Measurements from ENCODE around the gene CCDC121.
A peak's percentile ranks its signal among the peaks of the same experiment; 100 is the strongest.

Gene CCDC121, protein sequence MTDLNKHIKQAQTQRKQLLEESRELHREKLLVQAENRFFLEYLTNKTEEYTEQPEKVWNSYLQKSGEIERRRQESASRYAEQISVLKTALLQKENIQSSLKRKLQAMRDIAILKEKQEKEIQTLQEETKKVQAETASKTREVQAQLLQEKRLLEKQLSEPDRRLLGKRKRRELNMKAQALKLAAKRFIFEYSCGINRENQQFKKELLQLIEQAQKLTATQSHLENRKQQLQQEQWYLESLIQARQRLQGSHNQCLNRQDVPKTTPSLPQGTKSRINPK

DNA sequence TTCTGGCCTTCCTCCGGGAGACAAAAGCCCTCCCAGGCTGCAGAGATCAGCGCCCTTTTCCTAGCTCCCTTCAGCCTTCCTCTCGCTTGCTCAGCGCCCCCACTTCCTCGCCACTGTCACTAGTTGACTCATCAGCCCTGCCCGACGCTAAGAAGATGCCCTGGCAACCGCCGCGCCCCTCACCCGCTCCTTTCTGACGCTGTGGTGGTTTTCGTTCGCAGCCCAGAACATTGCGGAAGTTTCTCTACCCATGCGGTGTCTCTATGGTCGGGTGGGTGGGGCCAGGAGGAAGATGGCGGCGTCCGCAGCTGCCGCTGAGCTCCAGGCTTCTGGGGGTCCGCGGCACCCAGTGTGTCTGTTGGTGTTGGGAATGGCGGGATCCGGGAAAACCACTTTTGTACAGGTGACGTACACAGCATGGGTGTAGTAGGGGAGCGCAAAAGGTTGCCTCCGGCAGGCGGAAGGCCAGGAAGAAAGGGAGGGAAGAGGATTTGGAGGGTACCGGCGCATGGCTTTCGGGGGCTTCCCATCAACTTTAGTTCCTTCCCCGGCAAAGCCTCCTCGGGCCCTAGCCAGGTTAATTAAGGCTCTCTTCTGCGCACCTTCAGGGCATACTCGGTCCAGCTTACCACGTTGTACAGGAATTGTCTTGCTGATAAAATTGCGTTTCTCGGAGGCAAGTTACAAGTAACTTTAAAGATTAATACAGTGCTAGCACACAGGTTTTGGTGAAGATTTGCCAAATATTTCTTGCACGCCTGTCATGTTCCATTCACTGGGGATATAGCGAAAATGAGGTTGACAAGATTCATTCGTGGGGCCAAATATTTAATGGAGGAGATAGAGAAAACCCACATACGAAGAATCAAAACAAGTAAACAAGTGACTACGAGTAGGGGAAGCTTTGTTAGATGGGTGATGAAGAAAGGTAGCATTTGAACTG is at the start of gene CCDC121, which contains the start of gene GPN1:
Gene CCDC121 (minus strand): TSS at position 246 of the 943 bp plus-strand sequence. CDS start 1,213 bp downstream, outside the sequence.
Gene GPN1 (plus strand): TSS at position 284 of the 943 bp plus-strand sequence. CDS start 9 bp downstream, at position 293.
- FAIRE-seq = peak; percentile 28

DNA sequence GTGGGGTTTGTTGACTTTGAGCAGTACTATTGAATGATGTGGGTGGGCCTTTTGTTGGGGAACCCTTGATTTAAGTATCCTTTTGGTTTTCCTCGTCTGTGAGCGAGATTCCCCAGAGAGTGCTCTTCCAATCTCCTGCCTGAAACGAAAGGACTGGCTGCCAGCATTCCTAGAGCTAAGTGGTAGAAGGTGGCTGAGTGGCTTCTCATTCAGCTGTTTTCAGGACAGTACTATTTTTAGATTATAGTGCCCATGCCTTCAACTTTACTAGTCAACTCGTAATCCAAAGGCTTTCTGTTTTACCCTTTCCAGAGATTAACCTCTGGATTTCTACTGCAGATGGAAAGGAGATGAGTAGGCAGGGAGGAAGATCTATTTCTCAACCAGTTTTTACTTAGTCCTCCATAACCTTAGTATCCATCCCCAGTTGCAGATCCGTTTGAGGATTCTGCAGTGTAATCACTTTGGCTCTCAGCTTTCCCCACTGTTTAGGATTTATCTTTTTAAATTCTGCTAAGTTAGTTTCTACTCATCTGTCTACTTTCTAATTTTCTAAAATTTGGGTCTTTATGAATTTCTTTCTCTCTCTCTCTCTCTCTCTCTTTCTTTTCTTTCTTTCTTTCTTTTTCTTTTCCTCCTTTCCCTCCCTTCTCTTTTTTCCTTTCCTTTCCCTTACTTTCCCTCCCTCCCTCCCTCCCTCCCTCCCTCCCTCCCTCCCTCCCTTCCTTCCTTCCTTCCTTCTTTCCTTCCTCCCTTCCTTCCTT is 44.1 kb upstream of the CCDC121 start:
- FAIRE-seq = no peak

DNA sequence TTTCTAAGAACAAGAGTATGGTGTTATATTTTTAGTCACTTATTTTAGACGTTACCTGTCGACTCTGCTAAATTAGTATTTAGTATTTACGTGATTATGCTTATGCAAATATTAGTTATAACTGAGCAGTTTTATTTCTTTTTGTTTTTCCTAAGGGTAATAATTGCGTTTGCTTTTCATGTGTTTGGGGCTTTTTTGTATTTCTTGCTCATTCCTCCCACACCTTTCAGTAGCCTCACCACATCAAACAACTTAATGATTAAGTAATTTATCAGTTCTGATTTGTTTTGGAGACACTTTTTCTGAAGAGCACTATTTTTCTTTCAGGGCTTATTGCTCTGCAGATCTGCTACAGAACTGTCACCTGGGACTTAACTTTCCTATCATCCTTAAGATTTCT is 42.4 kb upstream of the CCDC121 start:
- no peak for FAIRE-seq

DNA sequence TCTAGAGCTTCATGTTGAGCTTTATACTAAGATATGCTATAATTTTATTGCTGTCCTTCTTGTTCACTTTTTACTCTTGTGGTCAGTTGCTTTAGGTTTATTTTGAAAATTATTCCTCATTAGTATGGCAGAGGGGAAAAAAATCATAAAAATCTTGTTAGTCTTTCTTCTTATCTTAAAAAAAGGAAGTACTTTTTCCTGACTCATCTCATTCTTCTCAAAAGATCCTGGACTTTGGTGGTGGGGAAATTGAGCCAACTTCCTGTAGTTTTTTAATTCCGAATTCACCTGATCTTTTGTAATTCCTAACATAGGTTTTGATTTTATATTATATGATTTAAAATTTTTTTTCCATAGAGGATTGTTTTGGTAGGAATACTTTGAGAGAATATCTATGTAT is 38.6 kb upstream of the CCDC121 start:
- no peak for FAIRE-seq

DNA sequence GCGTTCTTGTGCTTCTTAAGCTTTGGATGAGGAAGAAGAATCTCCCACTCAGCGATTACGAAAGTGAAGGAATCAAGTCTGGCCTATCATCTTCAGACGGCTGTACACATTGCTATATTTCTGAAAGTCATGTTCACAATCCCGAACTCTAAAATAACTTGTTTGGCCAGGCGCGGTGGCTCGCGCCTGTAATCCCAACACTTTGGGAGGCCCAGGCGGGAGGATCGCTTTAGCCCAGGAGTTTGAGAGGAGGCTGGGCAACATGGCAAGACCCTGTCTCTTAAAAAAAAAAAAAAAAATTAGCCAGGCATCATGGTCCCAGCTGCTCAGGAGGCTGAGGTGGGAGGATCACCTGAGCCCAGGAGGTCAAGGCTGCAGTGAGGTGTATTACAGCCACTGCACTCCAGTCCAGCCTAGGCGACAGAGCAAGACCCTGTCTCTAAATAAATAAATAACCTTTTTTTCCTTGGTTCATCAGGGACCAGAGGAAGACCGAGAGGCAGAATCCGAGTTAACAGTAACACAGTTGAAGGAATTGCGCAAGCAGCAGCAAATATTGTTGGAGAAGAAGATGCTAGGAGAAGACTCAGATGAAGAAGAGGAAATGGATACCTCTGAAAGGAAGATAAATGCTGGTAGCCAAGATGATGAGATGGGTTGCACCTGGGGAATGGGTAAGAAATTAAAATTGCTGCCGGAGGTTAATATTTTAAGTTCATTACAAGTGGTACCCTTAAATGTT is 36.0 kb upstream of the CCDC121 start:
- FAIRE-seq = no peak

DNA sequence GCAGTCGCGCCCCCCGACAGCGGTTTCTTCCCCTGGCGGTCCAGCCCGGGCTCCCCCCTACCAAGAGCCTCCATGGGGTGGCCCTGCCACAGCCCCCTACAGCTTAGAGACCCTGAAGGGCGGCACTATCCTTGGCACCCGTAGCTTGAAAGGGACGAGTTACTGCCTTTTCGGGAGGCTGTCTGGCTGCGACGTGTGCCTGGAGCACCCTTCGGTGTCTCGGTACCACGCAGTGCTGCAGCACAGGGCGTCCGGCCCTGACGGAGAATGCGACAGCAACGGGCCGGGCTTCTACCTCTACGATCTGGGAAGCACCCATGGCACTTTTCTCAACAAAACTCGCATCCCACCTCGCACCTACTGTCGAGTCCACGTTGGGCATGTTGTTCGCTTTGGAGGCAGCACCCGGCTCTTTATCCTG is 35.4 kb upstream of the CCDC121 start:
- no peak for FAIRE-seq

DNA sequence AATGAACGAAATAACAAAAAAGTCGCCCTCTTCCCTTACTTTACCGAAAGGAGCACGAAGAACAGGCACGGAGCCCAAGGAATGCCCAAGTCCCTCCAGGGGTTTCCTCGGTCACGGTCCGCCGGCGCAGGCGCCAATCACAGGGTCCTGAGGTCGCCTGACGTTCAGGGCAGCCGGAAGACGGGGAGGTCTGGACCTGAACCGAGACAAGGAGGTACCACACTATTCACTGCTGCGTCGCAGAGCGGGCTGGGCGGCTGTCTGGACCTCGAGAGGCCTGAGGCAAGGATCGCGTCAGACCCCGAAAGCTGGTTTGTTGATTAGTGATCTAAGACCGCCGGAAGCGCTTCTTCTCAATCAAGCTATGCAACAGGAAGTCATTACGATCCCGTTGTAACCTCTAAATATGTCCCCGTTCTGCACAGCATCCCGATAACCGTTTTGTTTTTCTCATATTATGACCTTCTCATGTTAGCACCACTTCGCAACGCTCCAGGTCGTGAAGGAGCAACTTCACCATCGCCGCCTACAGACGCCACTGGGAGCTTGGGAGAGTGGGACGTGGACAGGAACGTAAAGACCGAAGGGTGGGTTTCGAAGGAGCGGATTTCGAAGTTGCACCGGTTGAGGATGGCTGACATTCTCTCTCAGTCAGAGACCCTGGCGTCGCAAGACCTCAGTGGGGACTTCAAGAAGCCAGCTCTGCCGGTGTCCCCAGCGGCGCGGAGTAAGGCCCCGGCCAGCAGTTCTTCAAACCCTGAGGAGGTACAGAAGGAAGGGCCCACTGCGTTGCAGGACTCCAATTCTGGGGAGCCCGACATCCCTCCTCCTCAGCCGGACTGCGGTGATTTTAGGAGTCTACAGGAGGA is 34.7 kb upstream of the CCDC121 start, which contains the start of the genes SLC4A1AP and SUPT7L:
Gene SLC4A1AP (plus strand): TSS at position 605 of the 869 bp plus-strand sequence. CDS start 26 bp downstream, at position 631.
Gene SUPT7L (minus strand): TSS at position 330 of the 869 bp plus-strand sequence. CDS start 1,422 bp downstream, outside the sequence.
- peak; percentile 58 for FAIRE-seq

DNA sequence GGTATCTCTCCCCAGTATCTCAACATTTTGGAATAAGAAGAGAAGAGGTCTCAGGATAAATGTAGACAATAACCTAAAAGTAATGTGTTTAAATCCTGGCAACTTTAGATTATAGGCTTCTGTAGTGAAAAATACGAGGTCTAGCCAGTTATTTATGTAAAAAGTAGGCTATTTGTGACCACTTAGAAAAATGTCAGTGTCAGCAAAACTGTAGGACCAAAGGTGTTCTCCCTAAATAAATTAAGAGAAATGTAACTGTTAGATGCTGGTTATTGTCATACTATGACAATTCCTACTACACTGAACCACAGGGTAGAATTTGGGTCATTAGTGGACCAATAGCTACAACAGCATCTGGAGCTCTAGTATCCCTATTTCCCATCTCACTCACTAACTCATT is 32.6 kb upstream of the CCDC121 start:
- no peak for FAIRE-seq

DNA sequence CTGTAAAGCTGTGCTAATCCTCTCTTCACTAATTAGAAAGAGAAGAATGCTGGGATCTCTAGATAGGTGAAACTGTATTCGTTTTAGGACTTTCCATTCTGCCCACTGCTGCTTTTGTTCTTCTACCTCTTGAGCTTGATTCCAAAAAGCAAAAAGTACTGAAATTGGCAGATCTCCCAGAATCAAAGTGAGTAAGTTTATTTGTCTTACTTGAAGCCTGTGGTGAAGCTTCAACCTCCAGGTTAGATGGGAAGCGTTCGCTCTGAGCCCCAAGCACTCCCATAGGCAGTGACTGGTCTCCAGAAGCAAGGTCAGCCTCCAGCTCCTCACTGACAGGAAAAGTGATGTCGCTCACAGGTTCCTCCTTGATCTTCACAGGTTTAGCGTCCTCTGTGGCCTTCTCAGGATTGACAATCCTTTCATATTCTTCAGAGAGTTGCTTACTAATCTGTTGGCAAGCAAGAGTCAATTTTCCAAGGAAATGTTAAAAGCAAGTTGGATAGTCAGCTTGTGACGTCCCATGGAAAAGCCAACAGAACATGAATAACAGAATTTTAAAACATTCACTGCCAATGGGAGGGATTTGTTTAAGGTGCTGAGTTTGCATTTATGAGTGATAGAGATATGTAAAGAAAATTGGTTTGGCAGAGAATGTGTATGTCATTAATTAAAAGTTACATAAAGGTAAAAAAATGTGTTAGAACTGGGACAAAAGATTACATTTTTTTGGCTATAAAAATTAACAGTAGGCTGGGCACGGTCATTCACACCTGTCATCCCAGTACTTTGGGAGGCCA is 26.5 kb upstream of the CCDC121 start:
- no peak for FAIRE-seq

DNA sequence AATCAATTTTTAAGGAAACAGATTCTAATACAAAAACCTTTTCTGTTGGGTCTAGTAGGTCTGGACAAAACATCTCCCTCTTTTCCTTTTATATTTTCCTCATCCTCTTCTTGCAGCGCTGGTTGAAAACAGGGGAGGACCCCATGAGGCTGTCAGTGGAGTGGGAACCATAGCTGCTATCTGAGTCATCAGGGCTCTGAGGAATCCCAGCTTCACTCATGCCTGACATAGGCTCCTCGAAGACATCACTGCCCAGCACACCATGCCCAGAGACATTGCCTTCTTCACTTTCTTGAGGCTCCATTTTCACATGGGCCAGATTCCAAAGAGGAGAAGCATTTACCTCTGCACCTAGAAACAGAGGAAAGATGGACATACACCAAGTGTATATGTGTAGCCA is 24.6 kb upstream of the CCDC121 start:
- no peak for FAIRE-seq

DNA sequence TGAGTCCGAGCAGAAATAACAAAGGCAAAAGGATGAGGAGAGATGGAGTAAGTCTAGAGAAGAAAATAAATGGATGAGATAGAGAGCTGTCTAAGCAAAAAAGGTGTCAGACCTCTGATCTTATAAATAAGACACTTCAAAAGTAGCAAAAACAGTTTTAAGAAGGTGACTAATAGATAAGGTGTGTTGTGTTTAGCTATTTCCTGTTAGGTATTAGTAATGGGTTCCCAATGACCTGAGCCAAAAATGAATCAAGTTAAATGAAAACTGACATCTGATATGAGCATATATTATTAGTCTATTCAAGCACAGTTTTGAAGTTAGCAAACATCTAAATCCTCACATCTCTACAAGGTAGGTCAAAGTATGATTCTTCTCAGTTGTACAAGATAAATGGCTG is 24.0 kb upstream of the CCDC121 start:
- FAIRE-seq = no peak

DNA sequence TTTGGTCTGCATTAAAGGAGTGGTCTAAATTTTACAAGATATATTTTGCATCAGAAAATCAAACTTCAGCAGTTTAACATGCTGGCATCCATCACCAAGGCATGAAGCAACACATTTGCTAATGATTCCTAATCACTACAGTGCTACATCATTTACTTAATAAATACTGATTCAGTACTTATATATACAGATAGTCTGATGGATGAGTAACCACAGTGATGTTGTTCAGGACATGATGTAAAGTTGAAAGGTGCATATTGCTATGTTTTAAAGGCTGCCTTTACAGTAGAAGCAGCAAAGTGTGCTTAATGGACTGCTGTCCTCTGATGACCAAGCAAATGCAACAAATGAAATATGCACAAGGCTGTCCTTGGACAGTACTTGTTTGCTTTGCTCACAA is 23.5 kb upstream of the CCDC121 start:
- no peak for FAIRE-seq

DNA sequence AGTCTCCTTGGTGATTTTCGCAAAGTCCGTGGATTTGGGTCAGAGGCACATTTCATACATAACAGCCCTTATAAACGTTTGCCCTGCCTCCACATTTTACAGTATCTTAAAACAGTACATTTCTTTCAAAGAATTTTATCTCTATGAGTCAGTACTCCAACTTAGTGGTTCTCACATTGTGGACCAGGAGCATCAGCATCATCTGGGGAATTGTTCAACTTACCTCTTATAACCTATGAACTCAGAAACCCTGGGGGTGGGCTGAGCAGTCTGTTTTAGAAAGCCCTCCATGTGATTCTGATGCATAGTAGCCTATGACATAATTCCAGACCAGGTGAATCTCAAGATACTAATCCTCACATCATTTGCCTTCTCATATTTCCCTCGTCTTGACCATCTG is 22.2 kb upstream of the CCDC121 start:
- no peak for FAIRE-seq

DNA sequence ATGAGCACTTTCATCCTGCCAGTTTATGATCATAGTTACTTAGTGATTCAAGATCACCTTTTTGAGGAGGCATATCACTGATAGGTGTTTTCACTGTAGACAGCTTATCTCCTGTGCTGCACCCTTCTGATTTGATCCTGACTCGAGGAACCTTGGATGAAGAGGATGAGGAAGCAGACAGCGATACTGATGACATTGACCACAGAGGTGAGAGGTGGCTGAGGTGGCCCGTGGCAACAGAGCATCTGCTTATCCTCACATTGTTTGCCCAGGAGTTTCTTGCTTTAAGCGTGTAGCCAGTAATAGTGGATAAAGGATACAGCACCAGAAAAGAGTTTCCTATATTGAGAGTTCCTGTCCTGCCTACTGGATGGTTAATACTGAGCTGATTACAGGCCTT is 18.9 kb upstream of the CCDC121 start:
- no peak for FAIRE-seq

DNA sequence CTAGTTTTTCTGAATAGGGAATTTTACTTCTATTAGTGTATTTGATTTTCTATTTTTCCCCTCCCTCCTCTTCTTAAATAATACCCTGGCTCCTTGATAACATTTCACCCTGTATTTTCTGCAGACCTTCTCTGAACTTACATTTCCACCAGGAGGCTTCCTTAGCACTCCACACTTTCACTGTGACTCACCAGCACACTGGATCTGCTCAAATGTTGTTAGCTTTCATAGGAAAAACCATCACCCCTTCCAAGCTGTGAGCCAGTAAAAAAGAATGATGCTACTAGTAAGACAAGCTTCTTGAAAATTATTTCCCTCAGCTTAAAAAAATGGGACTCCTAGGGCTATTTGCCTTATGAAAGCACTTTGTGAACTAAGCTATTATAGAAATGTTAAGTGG is 18.5 kb upstream of the CCDC121 start:
- FAIRE-seq = no peak

DNA sequence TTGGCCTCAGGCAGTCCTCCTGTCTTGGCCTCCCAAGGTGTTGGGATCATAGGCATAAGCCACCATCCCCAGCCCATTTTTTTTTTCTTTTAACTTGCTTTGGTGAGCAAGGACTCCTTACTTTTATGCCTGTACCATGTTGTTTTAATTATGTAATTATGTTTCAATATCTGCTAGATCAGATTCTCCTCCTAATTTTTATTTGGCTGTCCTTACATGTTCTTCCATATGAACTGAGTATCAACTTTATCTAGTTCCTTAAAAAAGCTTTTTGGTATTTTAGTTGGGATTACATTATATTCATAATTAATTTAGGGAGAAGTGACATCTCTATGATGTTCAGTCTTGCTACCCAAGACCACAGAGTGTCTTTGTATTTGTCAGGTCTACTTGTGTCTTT is 16.4 kb upstream of the CCDC121 start:
- no peak for FAIRE-seq

DNA sequence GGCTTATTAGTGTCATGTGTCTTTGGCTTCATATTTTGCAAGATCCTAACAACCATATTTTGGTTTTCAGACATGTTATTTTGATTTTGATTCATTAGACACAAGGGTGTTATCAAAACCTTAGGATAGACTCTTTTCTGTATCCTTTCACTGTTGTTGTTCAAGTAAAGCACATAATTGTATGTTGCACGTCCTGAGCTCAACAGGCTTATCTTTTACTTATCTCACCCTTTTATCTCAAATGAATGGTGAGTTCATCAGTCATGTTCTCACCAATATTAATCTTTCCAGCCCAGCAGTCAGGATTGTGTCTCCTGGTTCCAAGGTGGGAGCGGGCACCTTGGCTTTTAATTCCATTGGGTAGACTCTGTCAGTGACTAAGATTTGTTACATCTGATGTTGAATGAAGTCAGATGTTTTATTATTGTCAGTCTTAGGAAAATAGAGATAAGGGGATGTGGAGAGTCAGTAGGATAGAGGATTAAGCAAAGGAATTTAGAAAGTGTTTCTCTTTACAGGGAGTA is 12.0 kb upstream of the CCDC121 start:
- no peak for FAIRE-seq

DNA sequence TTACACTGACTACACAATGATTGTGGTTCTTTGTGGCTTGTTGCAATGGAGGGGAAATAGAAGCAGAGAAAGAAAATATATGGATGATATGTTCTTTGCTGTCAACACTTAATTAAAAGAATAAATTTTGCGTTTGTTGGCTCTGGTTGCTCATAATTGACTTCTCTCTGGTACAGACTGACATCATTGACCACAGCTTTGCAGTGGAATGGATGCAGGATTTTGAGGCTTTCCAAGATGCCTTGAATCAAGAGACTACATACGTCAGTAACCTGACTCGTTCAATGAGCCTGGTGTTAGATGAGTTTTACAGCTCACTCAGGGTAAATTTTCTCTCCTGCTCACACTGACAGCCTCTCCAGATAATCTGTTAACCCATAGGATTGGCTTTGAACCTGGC is 9.9 kb upstream of the CCDC121 start:
- FAIRE-seq = no peak

DNA sequence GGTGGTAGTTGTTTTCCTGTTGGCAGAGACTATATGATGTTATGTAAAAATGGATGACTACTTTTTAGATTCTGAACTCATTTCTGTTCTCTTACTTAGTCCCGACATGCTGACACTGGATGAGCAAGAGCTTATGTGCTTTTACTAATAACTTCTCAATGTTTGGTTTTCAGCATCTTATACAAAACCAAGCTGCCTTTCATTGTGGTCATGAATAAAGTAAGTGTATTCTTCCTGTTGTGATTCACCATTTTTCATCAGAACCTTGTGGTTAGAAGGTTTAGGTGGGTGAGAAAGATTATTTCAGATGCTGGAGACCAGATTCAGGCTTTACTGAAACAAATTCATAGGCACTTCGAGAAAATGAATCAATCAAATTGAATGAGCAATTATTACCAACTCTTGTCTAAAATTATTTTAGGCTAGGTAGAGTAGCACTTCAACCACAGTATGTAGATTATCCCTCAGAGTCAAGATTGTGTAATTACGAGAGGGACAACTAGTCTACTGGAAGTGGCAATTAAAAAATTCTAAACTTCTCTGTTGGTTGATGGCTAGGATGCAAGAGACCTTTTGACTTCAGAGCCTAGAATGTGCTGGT is 9.3 kb upstream of the CCDC121 start:
- FAIRE-seq = no peak

DNA sequence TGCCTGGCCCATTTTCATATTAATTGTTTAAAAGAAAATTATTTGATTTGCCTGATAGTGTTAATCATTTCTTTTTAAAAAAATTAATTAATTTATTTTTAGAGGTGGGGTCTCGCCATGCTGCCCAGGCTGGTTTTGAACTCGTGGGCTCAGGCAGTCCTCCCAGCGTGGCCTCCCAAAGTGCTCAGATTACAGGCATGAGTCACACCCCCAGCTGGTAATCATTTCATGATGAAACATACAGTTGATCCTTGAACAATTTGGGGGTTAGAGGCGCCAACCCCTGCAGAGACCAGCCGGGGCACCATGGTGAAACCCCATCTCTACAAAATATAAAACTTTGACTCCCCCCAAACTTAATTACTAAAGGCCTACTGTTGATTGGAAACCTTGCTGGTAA is 8.0 kb upstream of the CCDC121 start:
- FAIRE-seq = no peak
